Measurements from ENCODE around the gene SYT11.
A peak's percentile ranks its signal among the peaks of the same experiment; 100 is the strongest.
"Not testable (repeated sequence)": the region's sequence is repeated elsewhere in the genome, so short reads cannot be mapped to it uniquely, and the experiment has no call there.

The SYT11 gene

DNA sequence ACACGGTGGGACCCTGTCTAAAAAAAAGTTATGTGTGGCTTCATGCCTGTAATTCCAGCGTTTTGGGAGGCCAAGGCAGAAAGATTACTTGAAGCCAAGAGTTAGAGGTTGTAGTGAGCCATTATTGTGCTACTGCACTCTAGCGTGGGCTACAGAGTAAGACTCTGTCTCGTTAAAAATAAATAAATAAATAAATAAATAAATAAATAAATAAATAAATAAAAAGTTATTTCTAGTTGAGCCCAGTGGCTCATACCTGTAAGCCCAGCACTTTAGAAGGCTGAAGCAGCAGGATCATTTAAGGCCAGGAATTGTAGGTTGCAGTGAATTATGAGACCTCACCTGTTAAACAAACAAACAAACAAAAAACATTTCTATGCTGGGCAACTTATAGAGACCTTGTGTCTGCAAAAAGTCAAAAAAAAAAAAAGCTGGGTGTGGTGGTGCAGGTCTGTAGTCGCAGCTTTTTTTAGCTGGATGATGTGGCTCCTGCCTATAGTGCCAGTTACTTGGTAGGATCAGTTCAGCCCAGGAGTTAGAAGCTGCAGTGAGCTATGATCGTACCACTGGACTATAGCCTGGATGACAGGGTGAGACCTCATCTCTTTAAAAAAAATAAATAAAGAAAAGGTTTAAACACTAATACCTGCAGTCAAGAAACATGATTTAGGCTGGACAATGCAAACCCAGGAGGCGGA is 27.9 kb upstream of the SYT11 start:
- H3K9me3 Mint-ChIP-seq = no peaks in the 10 kb centered on the region
- no peak overlapping the region for H3K4me3 Mint-ChIP-seq
- no peak for TF ChIP-seq CTCF (IDR thresholded peaks at IDR 0.05; ENCODE audit: unreplicated experiment in 3 of 3)
- peaks cover 42% of the 10 kb centered on the region for H3K36me3 Mint-ChIP-seq (ENCODE audit: low read depth)
- no peaks in the 10 kb centered on the region for H3K4me1 Mint-ChIP-seq
- H3K27ac Mint-ChIP-seq = no peak overlapping the region
- no peaks in the 10 kb centered on the region for H3K27me3 Mint-ChIP-seq (ENCODE audit: low read depth)

DNA sequence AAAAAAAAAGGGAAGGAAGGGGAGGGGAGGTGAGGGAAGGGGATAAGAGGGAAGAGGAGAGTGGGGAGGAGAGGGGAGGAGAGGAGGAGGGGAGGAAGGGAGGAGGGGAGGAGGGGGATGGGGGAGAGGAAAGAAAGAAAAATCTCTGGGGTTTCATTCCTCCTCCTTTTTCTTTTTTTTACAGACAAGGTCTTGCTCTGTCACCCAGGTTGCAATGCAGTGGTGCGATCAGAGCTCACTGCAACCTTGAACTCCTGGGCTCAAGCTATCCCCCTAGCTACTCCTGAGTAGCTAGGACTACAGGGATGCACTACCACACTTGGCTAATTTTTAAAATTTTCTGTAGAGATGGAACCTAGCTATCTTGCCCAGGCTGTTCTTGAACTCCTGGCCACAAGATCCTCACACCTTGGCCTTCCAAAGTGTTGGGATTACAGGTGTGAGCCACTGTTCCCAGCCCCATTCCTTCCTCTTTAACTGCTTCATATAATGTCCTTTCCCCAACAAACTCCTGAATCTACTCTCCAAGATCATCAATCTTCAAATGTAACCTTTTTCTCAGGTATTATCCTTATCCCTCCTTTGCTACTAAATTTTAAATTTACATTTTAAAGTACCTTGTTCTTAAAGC is 25.6 kb upstream of the SYT11 start:
- no peak overlapping the region for H3K4me3 Mint-ChIP-seq
- no peaks in the 10 kb centered on the region for H3K9me3 Mint-ChIP-seq
- H3K36me3 Mint-ChIP-seq (ENCODE audit: low read depth) = peaks cover 43% of the 10 kb centered on the region
- no peaks in the 10 kb centered on the region for H3K4me1 Mint-ChIP-seq
- peak overlapping the region in 1 of 3 experiments; percentile 37 for H3K27ac Mint-ChIP-seq
- TF ChIP-seq CTCF (IDR thresholded peaks at IDR 0.05; ENCODE audit: unreplicated experiment in 3 of 3) = no peak
- no peaks in the 10 kb centered on the region for H3K27me3 Mint-ChIP-seq (ENCODE audit: low read depth)

- Mint-ChIP-seq H3K4me3 (no peak overlapping the region), H3K27me3 (ENCODE audit: low read depth) (no peaks in the 10 kb centered on the region), H3K9me3 (no peaks in the 10 kb centered on the region), H3K4me1 (no peaks in the 10 kb centered on the region), H3K27ac (peak overlapping the region in 1 of 3 experiments; percentile 37), H3K36me3 (ENCODE audit: low read depth) (peaks cover 46% of the 10 kb centered on the region)
- TF ChIP-seq CTCF (IDR thresholded peaks at IDR 0.05; ENCODE audit: unreplicated experiment in 3 of 3) = no peak
Observed at GRCh38 chr1:155834296-155834926, 25.0 kb upstream of the SYT11 start.

GRCh38 chr1:155834927-155835399 is 24.4 kb upstream of the SYT11 start:
- not testable (repeated sequence) for H3K4me1 Mint-ChIP-seq; H3K4me3 Mint-ChIP-seq; H3K9me3 Mint-ChIP-seq; H3K27ac Mint-ChIP-seq; H3K27me3 Mint-ChIP-seq (ENCODE audit: low read depth)
- H3K36me3 Mint-ChIP-seq (ENCODE audit: low read depth) = peaks cover 43% of the 10 kb centered on the region

- no peaks in the 10 kb centered on the region for H3K4me1 Mint-ChIP-seq
- H3K4me3 Mint-ChIP-seq = no peak overlapping the region
- peaks cover 43% of the 10 kb centered on the region for H3K36me3 Mint-ChIP-seq (ENCODE audit: low read depth)
- no peak for TF ChIP-seq CTCF (IDR thresholded peaks at IDR 0.05; ENCODE audit: unreplicated experiment in 3 of 3)
- peaks cover under 1% of the 10 kb centered on the region for H3K27me3 Mint-ChIP-seq (ENCODE audit: low read depth)
- no peaks in the 10 kb centered on the region for H3K9me3 Mint-ChIP-seq
- H3K27ac Mint-ChIP-seq = no peak overlapping the region
Observed at GRCh38 chr1:155835548-155835947, 23.8 kb upstream of the SYT11 start.

DNA sequence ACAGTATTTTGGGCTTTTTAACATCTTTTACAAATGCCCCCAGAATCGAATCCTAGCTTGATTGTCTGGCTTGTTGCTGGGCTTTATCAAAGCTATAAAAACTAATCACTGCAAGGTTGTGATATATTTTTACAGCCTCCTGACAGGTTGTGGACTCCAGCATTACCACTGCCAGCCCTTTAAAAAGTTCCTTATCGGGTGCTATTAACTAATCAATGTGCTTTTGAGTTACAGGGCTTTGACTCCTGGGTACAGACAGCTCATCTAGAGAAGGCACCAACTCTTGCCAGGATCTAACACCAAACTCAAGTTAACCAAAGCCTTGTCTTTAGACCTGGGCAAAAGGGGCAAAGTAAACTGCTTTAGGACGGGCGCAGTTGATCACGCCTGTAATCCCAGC is 19.0 kb upstream of the SYT11 start:
- Mint-ChIP-seq H3K36me3 (ENCODE audit: low read depth) (peaks cover 48% of the 10 kb centered on the region), H3K27me3 (ENCODE audit: low read depth) (peaks cover 3% of the 10 kb centered on the region), H3K4me1 (no peaks in the 10 kb centered on the region), H3K27ac (no peak overlapping the region), H3K4me3 (no peak overlapping the region), H3K9me3 (no peaks in the 10 kb centered on the region)
- no peak for TF ChIP-seq CTCF (IDR thresholded peaks at IDR 0.05; ENCODE audit: unreplicated experiment in 3 of 3)

Measured in nephron (organoid).